PC-3 (cell line): ENCODE results near the gene DNAJC22. TPM values are rescaled to one million over a fixed set of nuclear protein-coding genes. Genes with fewer than 3 reads are reported as not detected.

Experiments
- ATAC-seq: fragments of 200-7000 bp; cut with Tn5 transposase; 2 replicates; pipeline ENCODE4 v1.9.1; 2020; ENCODE audit warnings: mild to moderate bottlenecking, moderate library complexity
- BruUV-seq: library from RNA; stranded (reverse); fragments of 400-500 nt; replicated peaks from 2 replicates; lab custom pipeline; 2021; lab: Mats Ljungman, UMichigan
- CTCF ChIA-PET: fragments of 300-600 bp; sonication (Branson Sonifier 250); formaldehyde crosslinking; loops from one replicate; lab custom pipeline; 2022; ENCODE audit warnings: antibody characterized with exemption; lab: Charles Lee
- POLR2A ChIA-PET: fragments of 300-600 bp; sonication (Branson Sonifier 250); formaldehyde crosslinking; loops from one replicate; lab custom pipeline; 2022; ENCODE audit warnings: antibody characterized with exemption; ENCODE audit not compliant: unreplicated experiment; lab: Charles Lee
- DNase-seq: peaks from one replicate; pipeline ENCODE4 v3.0.0-alpha.2; 2015
- H2AFZ ChIP-seq: fragments of 300-600 bp; sonication (generic); 2 replicates; pipeline ENCODE4 v1.6.0; 2016; ENCODE audit warnings: antibody characterized with exemption, low read length
- H3F3A ChIP-seq: fragments of 300-600 bp; sonication (generic); one replicate; pipeline ENCODE4 v1.6.0; 2017; ENCODE audit warnings: antibody characterized with exemption, low read length, control low read depth, mild to moderate bottlenecking; ENCODE audit not compliant: unreplicated experiment
- H3K27ac ChIP-seq: fragments of 300-600 bp; sonication (generic); 2 replicates; pipeline ENCODE4 v1.5.1; 2016; ENCODE audit warnings: mild to moderate bottlenecking, low read length
- H3K27me3 ChIP-seq: fragments of 300-600 bp; sonication (generic); 2 replicates; pipeline ENCODE4 v1.6.1; 2016; ENCODE audit warnings: low read length, mixed read lengths
- H3K36me3 ChIP-seq: fragments of 300-600 bp; sonication (generic); 2 replicates; pipeline ENCODE4 v1.6.1; 2016; ENCODE audit warnings: low read depth, mixed run types, low read length, mixed read lengths
- H3K4me1 ChIP-seq: fragments of 300-600 bp; sonication (generic); 2 replicates; pipeline ENCODE4 v1.5.1; 2016; ENCODE audit warnings: low read length; ENCODE audit not compliant: insufficient read depth
- H3K4me2 ChIP-seq: fragments of 300-600 bp; sonication (generic); 2 replicates; pipeline ENCODE4 v1.6.0; 2016; ENCODE audit warnings: low read length
- H3K4me3 ChIP-seq: fragments of 300-600 bp; sonication (generic); 2 replicates; pipeline ENCODE4 v1.5.1; 2016; ENCODE audit warnings: mild to moderate bottlenecking, low read length, mixed read lengths
- H3K79me2 ChIP-seq: fragments of 300-600 bp; sonication (generic); 2 replicates; pipeline ENCODE4 v1.6.1; 2017; ENCODE audit warnings: low read length, mixed read lengths
- H3K9ac ChIP-seq: fragments of 300-600 bp; sonication (generic); 2 replicates; pipeline ENCODE4 v1.6.0; 2016; ENCODE audit warnings: mild to moderate bottlenecking, low read length
- H3K9me2 ChIP-seq: fragments of 300-600 bp; sonication (generic); replicated peaks from 2 replicates; pipeline ENCODE4 v1.6.1; 2016; ENCODE audit warnings: mixed run types, low read length, mixed read lengths
- H3K9me3 ChIP-seq: fragments of 300-600 bp; sonication (generic); 2 replicates; pipeline ENCODE4 v1.6.1; 2016; ENCODE audit warnings: low read length, mixed read lengths
- H4K20me1 ChIP-seq: fragments of 300-600 bp; sonication (generic); 2 replicates; pipeline ENCODE4 v1.6.1; 2016; ENCODE audit warnings: low read length, mixed read lengths
- CTCF ChIP-seq: fragments of 300-600 bp; sonication (generic); conservative IDR thresholded peaks from 2 replicates; pipeline ENCODE4 v1.5.1; 2017; ENCODE audit warnings: antibody characterized with exemption, low read depth, mild to moderate bottlenecking, low read length
- EZH2 ChIP-seq: fragments of 300-600 bp; sonication (generic); IDR thresholded peaks from one replicate; pipeline ENCODE4 v1.6.1; 2017; ENCODE audit warnings: antibody characterized with exemption, mild to moderate bottlenecking, low read length; ENCODE audit not compliant: unreplicated experiment
- EZH2phosphoT487 ChIP-seq: fragments of 300-600 bp; sonication (generic); IDR thresholded peaks from 2 replicates; pipeline ENCODE4 v1.6.1; 2018; ENCODE audit warnings: mild to moderate bottlenecking, antibody characterized with exemption, low read length, borderline replicate concordance
- intact Hi-C: fragments of 100-400 bp; cut with micrococcal nuclease; formaldehyde crosslinking; loops from 2 replicates; pipeline ENCODE4 v1.9.0; 2023
- total RNA-seq: library from RNA; depleted of rRNA; stranded (reverse); fragments of >200 nt; gene quantifications from 2 replicates; pipeline ENCODE4 v1.2.3, GENCODE V29; 2014

Gene DNAJC22
- total RNA-seq, 1 experiment from 2014 or later: 12.9 TPM

GRCh38 chr12:49349266-49349665 lies 2.6 kb downstream of the DNAJC22 start:
- H3K9me2 ChIP-seq: no peaks in the 10 kb centered on the region
- H3K4me2 ChIP-seq: 0 out of 2 replicates have a peak overlapping the region, but pooled peaks have one; percentile 18
- H3K4me1 ChIP-seq: peaks cover 29% of the 10 kb centered on the region
- H4K20me1 ChIP-seq: no peaks in the 10 kb centered on the region
- H2AFZ ChIP-seq: no peak overlapping the region
- POLR2A ChIA-PET: no interaction called here
- TF ChIP-seq EZH2phosphoT487 (no peak), CTCF (no peak), EZH2 (no peak)
- H3K9ac ChIP-seq: no peak overlapping the region
- ATAC-seq (no peak), DNase-seq (no peak)
- H3K9me3 ChIP-seq: no peaks in the 10 kb centered on the region
- peaks cover 7% of the 10 kb centered on the region; the same call in 1 of the 2 replicates for H3K79me2 ChIP-seq
- no peak overlapping the region for H3K4me3 ChIP-seq
- intact Hi-C loops: no loop called here
- peaks cover 21% of the 10 kb centered on the region for H3K27me3 ChIP-seq
- no peaks in the 10 kb centered on the region for H3F3A ChIP-seq
- H3K36me3 ChIP-seq: no peaks in the 10 kb centered on the region
- BruUV-seq: no TSS peak
- CTCF ChIA-PET: interaction anchor here (0.6 kb wide), 1 partner anchor 28 kb away, joined by 3 read pairs; no protein-coding TSS in a partner anchor
- no peak overlapping the region for H3K27ac ChIP-seq

- Histone ChIP-seq H3K27me3 (no peaks in the 10 kb centered on the region), H3K27ac (no peak overlapping the region), H3K4me1 (peaks cover 17% of the 10 kb centered on the region), H4K20me1 (no peaks in the 10 kb centered on the region), H2AFZ (no peak overlapping the region), H3K36me3 (no peaks in the 10 kb centered on the region), H3K4me3 (no peak overlapping the region), H3K79me2 (peaks cover 7% of the 10 kb centered on the region; the same call in 1 of the 2 replicates), H3K4me2 (no peak overlapping the region), H3K9me2 (no peaks in the 10 kb centered on the region), H3F3A (no peaks in the 10 kb centered on the region), H3K9me3 (no peaks in the 10 kb centered on the region), H3K9ac (no peak overlapping the region)
- ATAC-seq (no peak), DNase-seq (no peak)
- POLR2A ChIA-PET: interaction anchor here (0.5 kb wide), 1 partner anchor 65 kb away, joined by 5 read pairs; no protein-coding TSS in a partner anchor
- no TSS peak for BruUV-seq
- CTCF ChIA-PET: no interaction called here
- TF ChIP-seq EZH2phosphoT487 (no peak), CTCF (no peak), EZH2 (no peak)
- intact Hi-C loops: no loop called here
These were observed 5.7 kb downstream of the DNAJC22 start for GRCh38 chr12:49352351-49352750.

- H3K27ac ChIP-seq: no peak overlapping the region
- intact Hi-C loops: no loop called here
- no peak for DNase-seq
- H2AFZ ChIP-seq: no peak overlapping the region
- H3F3A ChIP-seq: no peaks in the 10 kb centered on the region
- H3K79me2 ChIP-seq: no peaks in the 10 kb centered on the region
- no peak overlapping the region for H3K4me3 ChIP-seq
- no peaks in the 10 kb centered on the region for H3K9me3 ChIP-seq
- no TSS peak for BruUV-seq
- no peaks in the 10 kb centered on the region for H3K27me3 ChIP-seq
- ChIA-PET CTCF (no interaction called here), POLR2A (no interaction called here)
- H3K9ac ChIP-seq: no peak overlapping the region
- H3K4me1 ChIP-seq: peaks cover 21% of the 10 kb centered on the region
- H3K9me2 ChIP-seq: no peaks in the 10 kb centered on the region
- no peaks in the 10 kb centered on the region for H4K20me1 ChIP-seq
- no peak for ATAC-seq
- TF ChIP-seq EZH2phosphoT487 (no peak), CTCF (no peak), EZH2 (no peak)
- H3K4me2 ChIP-seq: no peak overlapping the region
- H3K36me3 ChIP-seq: no peaks in the 10 kb centered on the region
These were observed 9.2 kb downstream of the DNAJC22 start for GRCh38 chr12:49355913-49356312.
